ENCODE data around the gene SAMM50.

DNA sequence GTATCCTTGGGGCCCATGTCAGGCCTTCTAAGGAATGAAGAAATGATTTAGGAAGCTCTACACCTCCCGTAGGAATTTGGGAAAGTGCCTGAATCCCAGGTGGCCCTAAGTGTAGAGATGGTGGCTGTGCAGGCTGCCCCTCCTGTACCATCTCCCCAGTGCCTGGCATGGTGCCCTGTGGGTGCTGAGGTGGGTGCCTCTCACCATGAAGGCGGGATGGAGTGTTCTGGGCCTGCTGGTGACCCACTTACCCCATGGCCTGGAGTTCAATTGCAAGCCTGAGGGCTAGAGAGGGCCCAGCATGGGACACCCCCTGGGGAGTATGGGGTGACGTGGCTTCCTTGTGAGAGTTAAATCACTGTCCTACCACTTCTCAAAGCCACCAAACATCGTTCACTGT, 19.8 kb downstream of the SAMM50 start:
- TF ChIP-seq, protein P1, sequence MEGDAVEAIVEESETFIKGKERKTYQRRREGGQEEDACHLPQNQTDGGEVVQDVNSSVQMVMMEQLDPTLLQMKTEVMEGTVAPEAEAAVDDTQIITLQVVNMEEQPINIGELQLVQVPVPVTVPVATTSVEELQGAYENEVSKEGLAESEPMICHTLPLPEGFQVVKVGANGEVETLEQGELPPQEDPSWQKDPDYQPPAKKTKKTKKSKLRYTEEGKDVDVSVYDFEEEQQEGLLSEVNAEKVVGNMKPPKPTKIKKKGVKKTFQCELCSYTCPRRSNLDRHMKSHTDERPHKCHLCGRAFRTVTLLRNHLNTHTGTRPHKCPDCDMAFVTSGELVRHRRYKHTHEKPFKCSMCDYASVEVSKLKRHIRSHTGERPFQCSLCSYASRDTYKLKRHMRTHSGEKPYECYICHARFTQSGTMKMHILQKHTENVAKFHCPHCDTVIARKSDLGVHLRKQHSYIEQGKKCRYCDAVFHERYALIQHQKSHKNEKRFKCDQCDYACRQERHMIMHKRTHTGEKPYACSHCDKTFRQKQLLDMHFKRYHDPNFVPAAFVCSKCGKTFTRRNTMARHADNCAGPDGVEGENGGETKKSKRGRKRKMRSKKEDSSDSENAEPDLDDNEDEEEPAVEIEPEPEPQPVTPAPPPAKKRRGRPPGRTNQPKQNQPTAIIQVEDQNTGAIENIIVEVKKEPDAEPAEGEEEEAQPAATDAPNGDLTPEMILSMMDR (IDR thresholded peaks at IDR 0.05): no peak
- TF ChIP-seq POLR2AphosphoS5 (IDR thresholded peaks at IDR 0.05; ENCODE audit: insufficient read depth in 1 of 2, low read depth in 1 of 2): no peak
